Colonic mucosa (tissue), 4 donors: ENCODE measurements around the gene POSTN. TPM values are rescaled to one million over a fixed set of nuclear protein-coding genes. Genes with fewer than 3 reads are reported as not detected.

Experiments used
- DNase-seq: peaks from one replicate; pipeline ENCODE4 v3.0.0-alpha.2; 2020
- H3K27ac ChIP-seq: fragments of 200-600 bp; one replicate; pipeline ENCODE4 v1.8.0; 2021
- H3K27me3 ChIP-seq: fragments of 200-600 bp; one replicate; pipeline ENCODE4 v1.8.0; 2021
- H3K36me3 ChIP-seq: fragments of 200-600 bp; one replicate; pipeline ENCODE4 v1.8.0; 2021
- H3K4me1 ChIP-seq: fragments of 200-600 bp; one replicate; pipeline ENCODE4 v1.8.0; 2021; ENCODE audit warnings: mild to moderate bottlenecking
- H3K4me3 ChIP-seq: fragments of 200-600 bp; one replicate; pipeline ENCODE4 v1.8.0; 2021
- H3K9ac ChIP-seq, 2 donors: one replicate each; pipeline ENCODE4 v1.7.0; 2013; ENCODE audit warnings: control low read depth in 2 of 2, low read depth in 2 of 2, low read length in 2 of 2
- H3K9me3 ChIP-seq: fragments of 200-600 bp; one replicate; pipeline ENCODE4 v1.8.0; 2021
- intact Hi-C: fragments of 100-400 bp; cut with DNase I; formaldehyde crosslinking; loops from one replicate; pipeline ENCODE4 v1.14.1; 2022
- total RNA-seq, 2 donors: library from RNA; stranded (reverse); fragmentation: NEBNext Ultra II Directional in 1 of 2; extraction: Animal tissue kit (Norgen Biotek cat#: 25700) in 1 of 2; gene quantifications; one replicate each; pipeline ENCODE4 v1.2.1, GENCODE V29; 2021
- TF ChIP-seq, protein P1 (sequence below): fragments of 200-600 bp; IDR thresholded peaks from one replicate; pipeline ENCODE4 v1.8.0; 2022; ENCODE audit warnings: antibody characterized with exemption, mild to moderate bottlenecking
- donor health status: healthy.
- donor health status: DM: no; HTN: no; CAD: no.
- donor health status: DM: no; HTN: no; CAD: no.

POSTN gene
- total RNA-seq, 2 donors from 2014 or later = 20.6 to 40.3 TPM

GRCh38 chr13:37515226-37515625, 83.3 kb downstream of the POSTN start:
- Histone ChIP-seq H3K4me3 (no peak overlapping the region), H3K27me3 (no peaks in the 10 kb centered on the region), H3K36me3 (no peaks in the 10 kb centered on the region), H3K27ac (no peak overlapping the region), H3K4me1 (no peaks in the 10 kb centered on the region), H3K9me3 (no peaks in the 10 kb centered on the region), H3K9ac (no peak overlapping the region)
- intact Hi-C loops = no loop called here
- TF ChIP-seq, protein P1, sequence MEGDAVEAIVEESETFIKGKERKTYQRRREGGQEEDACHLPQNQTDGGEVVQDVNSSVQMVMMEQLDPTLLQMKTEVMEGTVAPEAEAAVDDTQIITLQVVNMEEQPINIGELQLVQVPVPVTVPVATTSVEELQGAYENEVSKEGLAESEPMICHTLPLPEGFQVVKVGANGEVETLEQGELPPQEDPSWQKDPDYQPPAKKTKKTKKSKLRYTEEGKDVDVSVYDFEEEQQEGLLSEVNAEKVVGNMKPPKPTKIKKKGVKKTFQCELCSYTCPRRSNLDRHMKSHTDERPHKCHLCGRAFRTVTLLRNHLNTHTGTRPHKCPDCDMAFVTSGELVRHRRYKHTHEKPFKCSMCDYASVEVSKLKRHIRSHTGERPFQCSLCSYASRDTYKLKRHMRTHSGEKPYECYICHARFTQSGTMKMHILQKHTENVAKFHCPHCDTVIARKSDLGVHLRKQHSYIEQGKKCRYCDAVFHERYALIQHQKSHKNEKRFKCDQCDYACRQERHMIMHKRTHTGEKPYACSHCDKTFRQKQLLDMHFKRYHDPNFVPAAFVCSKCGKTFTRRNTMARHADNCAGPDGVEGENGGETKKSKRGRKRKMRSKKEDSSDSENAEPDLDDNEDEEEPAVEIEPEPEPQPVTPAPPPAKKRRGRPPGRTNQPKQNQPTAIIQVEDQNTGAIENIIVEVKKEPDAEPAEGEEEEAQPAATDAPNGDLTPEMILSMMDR = no peak
- no peak for DNase-seq
